RWPE2 (cell line): Measurements from ENCODE around the gene RPTOR.

Source experiments
- ATAC-seq: fragments of 200-7000 bp; cut with Tn5 transposase; 3 replicates; pipeline ENCODE4 v1.9.1; 2021; ENCODE audit warnings: low read depth
- DNase-seq: peaks from one replicate; pipeline ENCODE4 v3.0.0-alpha.2; 2020; ENCODE audit warnings: low spot score
- H3K27ac ChIP-seq: fragments of 450-650 bp; 2 replicates; pipeline ENCODE4 v1.5.1; 2017; ENCODE audit warnings: mild to moderate bottlenecking; ENCODE audit not compliant: poor library complexity, severe bottlenecking
- H3K27me3 ChIP-seq: fragments of 250-450 bp; sonication (Bioruptor Pico); 2 replicates; pipeline ENCODE4 v1.5.1; 2021; ENCODE audit warnings: mild to moderate bottlenecking, moderate library complexity; ENCODE audit not compliant: insufficient read depth, poor library complexity, severe bottlenecking
- H3K36me3 ChIP-seq: fragments of 250-450 bp; sonication (Bioruptor Pico); 2 replicates; pipeline ENCODE4 v1.5.1; 2020; ENCODE audit warnings: low read depth, mild to moderate bottlenecking, moderate library complexity
- H3K4me1 ChIP-seq: fragments of 250-450 bp; sonication (Bioruptor Pico); 2 replicates; pipeline ENCODE4 v1.5.1; 2021; ENCODE audit warnings: mild to moderate bottlenecking, moderate library complexity; ENCODE audit not compliant: insufficient read depth, poor library complexity, severe bottlenecking
- H3K4me3 ChIP-seq: fragments of 250-450 bp; sonication (Bioruptor Pico); 2 replicates; pipeline ENCODE4 v1.5.1; 2021; ENCODE audit warnings: mild to moderate bottlenecking, moderate library complexity; ENCODE audit not compliant: severe bottlenecking
- H3K9me3 ChIP-seq: fragments of 250-450 bp; sonication (Bioruptor Pico); 2 replicates; pipeline ENCODE4 v1.5.1; 2021; ENCODE audit warnings: mild to moderate bottlenecking, moderate library complexity; ENCODE audit not compliant: severe bottlenecking
- TF ChIP-seq, protein P1 (sequence below): fragments of 450-650 bp; IDR thresholded peaks from one replicate; pipeline ENCODE4 v1.5.1; 2017; ENCODE audit warnings: mild to moderate bottlenecking, moderate library complexity; ENCODE audit not compliant: poor library complexity, severe bottlenecking

RPTOR gene

DNA sequence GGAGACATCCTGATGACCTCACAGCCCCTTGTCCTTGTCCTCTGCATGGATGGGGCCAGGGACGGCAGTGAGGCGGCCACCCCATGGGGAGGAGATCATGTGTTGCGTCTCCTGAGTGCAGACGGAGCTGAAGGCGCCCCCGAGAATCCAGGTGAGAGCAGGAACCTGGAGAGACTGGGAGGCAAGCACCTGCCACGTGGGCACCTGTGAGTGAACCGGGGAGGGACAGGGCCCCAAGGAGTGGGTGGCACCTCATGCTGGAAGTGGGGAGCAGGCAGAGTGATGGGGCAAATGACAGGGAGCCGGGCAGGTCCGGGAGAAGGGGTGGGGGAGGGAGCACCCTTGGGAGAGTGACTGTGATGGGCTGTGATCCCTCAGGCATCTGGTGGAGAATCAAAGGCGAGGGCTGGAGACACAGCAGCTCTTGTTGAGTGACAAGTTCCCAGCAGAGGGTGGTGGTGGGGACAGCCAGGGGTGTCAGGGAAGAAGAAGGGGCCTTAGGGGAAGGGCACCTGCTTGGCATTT lies 272.7 kb downstream of the RPTOR start:
- H3K4me3 ChIP-seq: no peak overlapping the region
- H3K27ac ChIP-seq: no peak overlapping the region
- TF ChIP-seq, protein P1, sequence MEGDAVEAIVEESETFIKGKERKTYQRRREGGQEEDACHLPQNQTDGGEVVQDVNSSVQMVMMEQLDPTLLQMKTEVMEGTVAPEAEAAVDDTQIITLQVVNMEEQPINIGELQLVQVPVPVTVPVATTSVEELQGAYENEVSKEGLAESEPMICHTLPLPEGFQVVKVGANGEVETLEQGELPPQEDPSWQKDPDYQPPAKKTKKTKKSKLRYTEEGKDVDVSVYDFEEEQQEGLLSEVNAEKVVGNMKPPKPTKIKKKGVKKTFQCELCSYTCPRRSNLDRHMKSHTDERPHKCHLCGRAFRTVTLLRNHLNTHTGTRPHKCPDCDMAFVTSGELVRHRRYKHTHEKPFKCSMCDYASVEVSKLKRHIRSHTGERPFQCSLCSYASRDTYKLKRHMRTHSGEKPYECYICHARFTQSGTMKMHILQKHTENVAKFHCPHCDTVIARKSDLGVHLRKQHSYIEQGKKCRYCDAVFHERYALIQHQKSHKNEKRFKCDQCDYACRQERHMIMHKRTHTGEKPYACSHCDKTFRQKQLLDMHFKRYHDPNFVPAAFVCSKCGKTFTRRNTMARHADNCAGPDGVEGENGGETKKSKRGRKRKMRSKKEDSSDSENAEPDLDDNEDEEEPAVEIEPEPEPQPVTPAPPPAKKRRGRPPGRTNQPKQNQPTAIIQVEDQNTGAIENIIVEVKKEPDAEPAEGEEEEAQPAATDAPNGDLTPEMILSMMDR: no peak
- DNase-seq (peak; percentile 49), ATAC-seq (no peak; the same call in 2 of the 3 replicates)
- peaks cover 9% of the 10 kb centered on the region for H3K36me3 ChIP-seq
- no peaks in the 10 kb centered on the region for H3K9me3 ChIP-seq
- H3K27me3 ChIP-seq: no peaks in the 10 kb centered on the region
- peaks cover 10% of the 10 kb centered on the region for H3K4me1 ChIP-seq

DNA sequence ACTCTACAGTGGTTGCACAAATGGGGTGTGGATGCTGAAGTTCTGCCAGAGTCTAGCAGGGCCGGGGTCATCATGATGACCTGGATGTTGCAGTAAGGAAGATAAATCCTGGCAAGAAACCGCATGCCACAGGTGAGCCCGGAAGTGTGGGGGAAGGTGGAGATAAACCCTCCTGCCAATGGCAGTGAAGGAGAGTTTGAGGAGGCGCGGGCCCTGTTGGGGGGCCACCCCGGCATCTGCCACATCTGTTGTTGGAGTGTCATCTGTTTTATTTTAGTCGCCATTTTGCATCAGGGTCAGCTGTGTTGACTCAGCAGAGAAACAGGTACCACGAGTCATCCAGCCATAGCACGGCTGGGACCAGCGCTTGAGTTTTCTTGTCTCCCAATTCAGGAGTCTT lies 273.2 kb downstream of the RPTOR start:
- Histone ChIP-seq H3K9me3 (no peaks in the 10 kb centered on the region), H3K27me3 (no peaks in the 10 kb centered on the region), H3K27ac (no peak overlapping the region), H3K36me3 (peaks cover 8% of the 10 kb centered on the region), H3K4me1 (peaks cover 10% of the 10 kb centered on the region), H3K4me3 (no peak overlapping the region)
- DNase-seq (no peak), ATAC-seq (peak; percentile 70)
- TF ChIP-seq, protein P1: no peak

DNA sequence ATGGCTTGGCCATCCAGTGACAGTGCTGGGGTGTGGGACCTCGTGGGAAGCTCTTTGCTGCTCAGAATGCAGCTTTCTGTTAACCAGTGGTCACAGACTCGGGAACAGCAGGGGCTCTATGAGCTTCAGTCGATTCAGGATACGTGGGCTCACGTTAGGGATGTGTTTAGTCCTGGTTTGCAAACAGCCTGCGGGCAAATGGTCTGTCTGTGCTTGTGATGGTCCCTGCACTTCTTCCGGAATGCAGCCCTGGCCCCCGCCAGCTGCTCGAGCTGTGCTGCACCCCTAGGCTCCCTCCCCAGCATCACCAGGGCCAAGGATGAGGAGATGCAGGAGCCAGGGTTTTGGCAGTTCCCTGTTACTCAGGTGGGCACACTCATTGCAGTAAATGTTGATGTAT lies 274.2 kb downstream of the RPTOR start:
- peaks cover 10% of the 10 kb centered on the region for H3K4me1 ChIP-seq
- TF ChIP-seq, protein P1: no peak
- H3K4me3 ChIP-seq: no peak overlapping the region
- H3K27ac ChIP-seq: no peak overlapping the region
- H3K36me3 ChIP-seq: peaks cover 12% of the 10 kb centered on the region
- peak; percentile 28 for DNase-seq
- no peaks in the 10 kb centered on the region for H3K9me3 ChIP-seq
- ATAC-seq: no peak
- H3K27me3 ChIP-seq: no peaks in the 10 kb centered on the region

DNA sequence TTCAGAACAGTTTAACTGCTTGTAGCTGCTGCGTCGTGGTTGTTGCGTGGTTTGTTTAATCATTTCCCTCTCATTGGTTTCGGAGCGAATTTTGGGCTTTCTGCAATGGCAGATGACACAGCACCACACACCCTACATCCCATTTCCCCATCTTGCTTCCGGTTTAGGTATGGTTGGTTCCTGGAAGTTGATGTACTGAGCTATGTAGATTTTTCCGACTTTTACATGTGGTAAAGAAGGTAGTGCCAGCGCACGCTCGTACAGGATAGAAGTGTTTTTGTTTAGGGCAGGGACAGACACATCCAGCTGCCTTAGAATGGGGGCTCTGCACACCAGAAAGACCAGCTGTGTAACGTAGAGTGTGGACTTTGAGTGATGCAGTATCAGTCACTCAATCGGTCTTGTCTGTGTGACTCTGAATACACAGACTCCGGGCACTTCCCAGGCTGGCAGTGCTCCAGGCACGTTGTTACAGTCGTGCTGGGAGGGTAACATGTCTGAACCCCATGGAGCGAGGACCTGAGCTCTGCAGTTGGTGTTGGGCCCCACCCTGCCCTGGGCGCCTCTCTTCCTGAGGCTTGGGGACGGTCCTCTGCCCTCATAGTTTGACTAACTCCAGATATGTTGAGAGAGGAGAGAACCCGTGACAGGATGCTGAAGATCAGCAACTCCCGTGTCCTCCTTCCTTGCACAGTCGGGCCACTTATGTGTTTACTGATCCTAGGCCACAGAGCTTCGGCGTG lies 275.0 kb downstream of the RPTOR start:
- H3K27me3 ChIP-seq: no peaks in the 10 kb centered on the region
- ATAC-seq: no peak
- no peak overlapping the region for H3K27ac ChIP-seq
- H3K36me3 ChIP-seq: peaks cover 16% of the 10 kb centered on the region
- DNase-seq: peak; percentile 52
- H3K9me3 ChIP-seq: no peaks in the 10 kb centered on the region
- no peak overlapping the region for H3K4me3 ChIP-seq
- TF ChIP-seq, protein P1: no peak
- peaks cover 10% of the 10 kb centered on the region for H3K4me1 ChIP-seq

DNA sequence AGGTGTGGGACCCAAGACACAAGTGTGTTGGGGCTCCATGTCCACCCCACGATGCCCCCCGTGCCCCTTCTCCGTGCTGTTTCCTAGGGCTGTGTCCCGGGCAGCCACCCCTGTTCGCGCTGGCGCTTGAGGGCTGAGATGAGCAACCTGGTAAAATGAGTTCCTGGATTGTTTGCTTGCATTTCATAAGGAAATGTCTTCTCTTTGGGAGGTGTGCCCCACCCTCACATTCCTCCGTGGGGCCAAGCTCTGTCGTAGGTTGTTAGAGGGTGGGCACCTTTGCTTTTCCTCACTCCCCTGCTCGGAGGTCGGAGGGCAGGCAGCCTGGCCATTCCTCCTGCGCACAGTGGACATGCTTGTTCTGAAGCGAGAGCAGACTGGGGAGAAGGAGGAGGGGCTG lies 275.7 kb downstream of the RPTOR start:
- TF ChIP-seq, protein P1: no peak
- ATAC-seq (no peak), DNase-seq (peak; percentile 52)
- no peaks in the 10 kb centered on the region for H3K27me3 ChIP-seq
- H3K36me3 ChIP-seq: peaks cover 16% of the 10 kb centered on the region
- no peak overlapping the region for H3K4me3 ChIP-seq
- peaks cover 10% of the 10 kb centered on the region for H3K4me1 ChIP-seq
- H3K27ac ChIP-seq: no peak overlapping the region
- no peaks in the 10 kb centered on the region for H3K9me3 ChIP-seq
